Measurements from ENCODE around the gene EIF4G2. TPM values are rescaled to one million over a fixed set of nuclear protein-coding genes. Genes with fewer than 3 reads are reported as not detected.

The EIF4G2 gene
- total RNA-seq, 4 donors from 2014 or later = 218 to 274 (median 249) TPM

- Histone ChIP-seq H3K4me3 (no peak overlapping the region), H3K4me1 (peaks cover 0 to 40% (median 16%) of the 10 kb centered on the region in 4 donors), H3K27ac (no peak overlapping the region), H3K9me3 (no peaks in the 10 kb centered on the region), H3K27me3 (no peaks in the 10 kb centered on the region), H3K36me3 (peaks cover 0 to 48% (median 0%) of the 10 kb centered on the region in 3 donors)
- TF ChIP-seq CTCF (IDR thresholded peaks at IDR 0.05) (no peak), POLR2A (IDR thresholded peaks at IDR 0.05) (no peak), EP300 (IDR thresholded peaks at IDR 0.05) (no peak)
- 98 to 99% methylated on average over 2 of the region's 2 CpGs for WGBS, 2 donors
- no peak for DNase-seq (ENCODE audit: low spot score in 2 of 2)
Measured at GRCh38 chr11:10855295-10855694, 46.6 kb upstream of the EIF4G2 start.

- WGBS, 2 donors = 88 to 91% methylated on average over 3 of the region's 3 CpGs
- H3K27me3 ChIP-seq = no peaks in the 10 kb centered on the region
- H3K9me3 ChIP-seq = no peaks in the 10 kb centered on the region
- TF ChIP-seq EP300 (IDR thresholded peaks at IDR 0.05) (no peak), CTCF (IDR thresholded peaks at IDR 0.05) (no peak), POLR2A (IDR thresholded peaks at IDR 0.05) (no peak)
- no peak overlapping the region for H3K27ac ChIP-seq
- no peak overlapping the region for H3K4me3 ChIP-seq
- H3K36me3 ChIP-seq = peaks cover 0 to 25% (median 0%) of the 10 kb centered on the region in 3 donors
- no peak for DNase-seq (ENCODE audit: low spot score in 2 of 2)
- H3K4me1 ChIP-seq = peaks cover 0 to 10% (median 8%) of the 10 kb centered on the region in 4 donors
Measured at GRCh38 chr11:10847960-10848860, 39.5 kb upstream of the EIF4G2 start.

- no peak for DNase-seq (ENCODE audit: low spot score in 2 of 2)
- TF ChIP-seq CTCF (IDR thresholded peaks at IDR 0.05) = no peak
- TF ChIP-seq EP300 (IDR thresholded peaks at IDR 0.05) = no peak
- no peak for TF ChIP-seq POLR2A (IDR thresholded peaks at IDR 0.05)
- H3K27ac ChIP-seq = no peak overlapping the region
Measured at GRCh38 chr11:10846660-10847059, 37.9 kb upstream of the EIF4G2 start.

GRCh38 chr11:10845589-10845988 is 36.9 kb upstream of the EIF4G2 start:
- no peak overlapping the region for H3K4me3 ChIP-seq
- H3K36me3 ChIP-seq = no peaks in the 10 kb centered on the region
- H3K27ac ChIP-seq = no peak overlapping the region
- no peaks in the 10 kb centered on the region for H3K9me3 ChIP-seq
- no peaks in the 10 kb centered on the region for H3K27me3 ChIP-seq
- H3K4me1 ChIP-seq = peaks cover 0 to 10% (median 8%) of the 10 kb centered on the region in 4 donors
- DNase-seq (ENCODE audit: low spot score in 2 of 2) = no peak
- TF ChIP-seq EP300 (IDR thresholded peaks at IDR 0.05) (no peak), POLR2A (IDR thresholded peaks at IDR 0.05) (no peak)
- WGBS, 2 donors = 85 to 88% methylated on average over 2 of the region's 2 CpGs

More at GRCh38 chr11:10846660-10847059, 37.9 kb upstream of the EIF4G2 start:
- Histone ChIP-seq H3K4me3 (no peak overlapping the region), H3K27me3 (no peaks in the 10 kb centered on the region), H3K4me1 (peaks cover 0 to 10% (median 8%) of the 10 kb centered on the region in 4 donors), H3K9me3 (no peaks in the 10 kb centered on the region), H3K36me3 (peaks cover 0 to 9% (median 0%) of the 10 kb centered on the region in 3 donors)

- Histone ChIP-seq H3K4me3 (no peak overlapping the region), H3K9me3 (no peaks in the 10 kb centered on the region), H3K27me3 (no peaks in the 10 kb centered on the region), H3K4me1 (peaks cover 0 to 10% (median 8%) of the 10 kb centered on the region in 4 donors), H3K36me3 (no peaks in the 10 kb centered on the region), H3K27ac (no peak overlapping the region)
- no peak for DNase-seq (ENCODE audit: low spot score in 2 of 2)
- no peak for TF ChIP-seq CTCF (IDR thresholded peaks at IDR 0.05)
- no peak for TF ChIP-seq EP300 (IDR thresholded peaks at IDR 0.05)
- TF ChIP-seq POLR2A (IDR thresholded peaks at IDR 0.05) = no peak
Measured at GRCh38 chr11:10844796-10845195, 36.1 kb upstream of the EIF4G2 start.

All from tibial nerve (tissue), 4 donors.